Measurements from ENCODE around the gene GPM6B.

GPM6B gene

DNA sequence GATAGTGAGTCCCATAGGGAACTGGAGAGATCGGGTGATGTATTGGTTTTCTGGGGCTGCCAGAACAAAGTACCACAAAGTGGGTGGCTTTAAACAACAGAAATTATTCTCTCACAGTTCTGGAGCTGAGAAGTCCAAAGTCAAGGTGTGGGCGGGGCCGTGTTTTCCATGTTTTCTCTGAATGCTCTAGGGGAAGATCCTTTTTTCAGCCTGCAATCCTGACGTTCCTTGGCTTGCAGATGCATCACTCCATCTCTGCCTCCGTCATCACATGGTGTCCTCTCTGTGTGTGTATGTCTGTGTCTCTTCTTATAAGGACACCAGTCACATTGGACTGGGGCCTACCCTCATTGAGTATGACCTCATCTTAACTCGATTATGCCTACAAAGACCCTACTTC lies 7.9 kb upstream of the GPM6B start:
- no peak for DNase-seq (ENCODE audit: low read depth)

DNA sequence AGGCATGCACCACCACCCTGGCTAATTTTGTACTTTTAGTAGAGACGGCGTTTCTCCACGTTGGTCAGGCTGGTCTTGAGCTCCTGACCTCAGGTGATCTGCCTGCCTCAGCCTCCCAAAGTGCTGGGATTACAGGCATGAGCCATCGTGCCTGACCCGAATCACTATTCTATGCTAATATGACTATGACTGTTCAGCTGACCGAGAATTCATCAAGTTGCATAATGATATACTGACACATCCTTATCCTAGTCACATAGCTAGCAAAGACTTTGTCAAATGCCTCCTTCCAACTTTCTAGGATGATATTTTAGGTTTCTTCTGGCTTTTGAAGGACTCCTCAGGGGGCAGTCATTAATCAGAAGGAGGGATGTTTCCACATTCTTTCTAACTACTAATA lies 4.8 kb upstream of the GPM6B start:
- DNase-seq (ENCODE audit: low read depth) = no peak

DNA sequence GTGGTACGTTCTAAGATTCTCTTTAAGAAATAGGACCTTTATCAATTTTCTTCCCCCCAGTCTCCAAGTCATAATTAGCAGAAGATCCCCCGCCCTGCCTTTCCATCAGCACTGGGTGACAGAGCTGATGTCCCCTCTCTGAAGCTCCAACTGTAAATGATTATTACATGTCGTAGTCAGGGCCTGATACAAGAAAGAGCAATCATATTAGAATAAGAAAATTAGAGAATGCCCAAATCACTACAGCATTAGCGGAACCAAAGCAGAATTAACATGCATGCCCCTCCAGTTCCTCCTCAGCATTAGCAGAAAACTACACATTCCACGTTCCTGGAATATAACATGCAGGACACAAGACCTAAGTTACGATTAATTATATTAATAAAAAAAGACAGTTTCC lies 717 bp downstream of the GPM6B start:
- no peak for DNase-seq (ENCODE audit: low read depth)

DNA sequence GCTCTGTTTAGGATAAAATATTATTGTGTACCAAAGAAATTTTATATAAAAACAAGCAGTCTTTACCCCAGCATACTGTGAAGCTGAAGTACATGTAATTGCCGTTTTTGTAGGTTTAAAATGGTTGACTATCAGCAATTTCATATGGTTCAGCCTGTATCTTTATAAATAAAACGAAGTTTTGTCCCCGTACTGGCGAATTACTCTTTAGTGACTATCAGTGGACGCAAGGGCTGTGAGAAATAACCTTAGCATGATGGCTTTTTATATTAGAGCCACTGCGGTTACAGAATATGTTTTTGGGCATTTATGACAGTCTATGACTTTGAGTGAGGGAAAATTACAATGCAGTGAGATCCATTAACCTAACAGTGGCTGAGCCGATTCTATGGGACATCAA lies 1.2 kb downstream of the GPM6B start:
- no peak for DNase-seq (ENCODE audit: low read depth)

DNA sequence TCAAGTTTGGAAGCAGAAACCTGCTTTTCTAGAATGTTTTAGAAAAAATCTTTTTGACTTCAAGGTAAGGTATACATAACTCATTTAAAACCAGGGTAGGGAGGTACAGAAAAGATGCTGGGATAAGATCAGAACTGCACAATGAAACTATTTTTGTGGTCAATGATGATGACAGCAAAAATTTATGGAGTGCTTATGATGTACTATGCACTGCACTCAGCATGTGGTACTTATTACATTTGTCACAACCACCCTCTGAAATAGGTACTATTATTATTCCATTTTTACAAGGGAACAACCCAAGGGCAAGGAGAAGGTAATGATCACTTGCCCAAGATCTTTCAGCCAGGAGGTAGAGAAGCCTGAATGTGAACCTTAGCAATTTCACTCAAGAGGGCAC lies 8.0 kb downstream of the GPM6B start:
- DNase-seq (ENCODE audit: low read depth) = no peak

DNA sequence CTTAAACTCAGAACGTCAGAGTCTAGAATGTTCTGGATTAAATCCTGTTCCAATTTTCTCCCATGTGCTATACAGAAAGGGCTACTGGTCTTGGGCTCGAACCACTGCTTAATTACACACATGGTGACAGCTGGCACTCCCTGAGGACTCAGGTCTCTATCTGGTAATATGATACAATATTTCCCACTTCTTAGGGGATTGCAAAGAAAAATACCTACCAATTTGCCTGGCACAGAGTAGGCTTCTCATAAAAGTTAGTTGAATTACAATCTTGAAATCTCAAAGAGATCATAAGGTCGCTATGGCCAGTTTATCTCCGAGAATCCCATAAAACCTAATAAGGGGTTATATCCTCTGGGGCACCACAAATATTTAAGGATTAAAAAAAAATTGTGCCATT lies 8.6 kb downstream of the GPM6B start:
- no peak for DNase-seq (ENCODE audit: low read depth)

DNA sequence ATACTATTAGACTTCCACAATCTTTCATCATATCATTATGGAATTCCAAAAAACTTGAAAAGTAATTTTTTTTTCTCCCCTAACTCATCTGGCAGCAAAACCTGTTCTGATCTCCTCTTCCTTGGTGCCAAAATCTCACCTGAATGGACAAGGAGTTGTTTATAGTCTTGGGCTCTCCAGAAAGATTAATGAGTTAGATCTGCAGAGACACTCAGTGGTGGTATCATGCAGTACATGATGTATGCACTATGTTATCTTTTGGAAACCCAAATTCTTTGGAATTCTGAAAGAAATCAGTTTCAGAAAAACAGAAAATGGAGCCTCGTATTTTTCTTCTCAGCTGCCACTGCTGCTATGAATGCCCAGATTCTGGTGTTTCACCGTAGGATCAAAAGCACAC lies 11.7 kb downstream of the GPM6B start:
- DNase-seq (ENCODE audit: low read depth) = no peak

DNA sequence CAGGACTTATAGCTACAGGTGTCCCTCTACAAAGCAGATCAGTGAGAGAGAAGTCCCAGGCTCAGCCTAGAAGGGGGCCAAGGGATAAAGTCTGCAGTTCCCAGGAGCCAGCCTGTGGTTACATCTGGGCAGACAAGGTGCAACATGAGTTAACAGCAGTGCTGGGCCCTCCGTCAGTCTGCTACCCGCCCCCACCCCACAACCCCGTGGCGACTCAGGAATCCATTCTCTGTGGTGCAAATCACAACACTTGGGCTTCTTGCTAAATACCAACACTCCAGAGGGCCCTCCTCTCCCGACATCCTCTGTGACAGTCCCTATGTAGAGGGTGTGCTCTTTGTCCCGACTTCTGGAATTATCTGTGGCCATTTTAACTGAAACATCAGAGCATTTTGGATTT lies 13.8 kb downstream of the GPM6B start:
- DNase-seq (ENCODE audit: low read depth) = no peak

DNA sequence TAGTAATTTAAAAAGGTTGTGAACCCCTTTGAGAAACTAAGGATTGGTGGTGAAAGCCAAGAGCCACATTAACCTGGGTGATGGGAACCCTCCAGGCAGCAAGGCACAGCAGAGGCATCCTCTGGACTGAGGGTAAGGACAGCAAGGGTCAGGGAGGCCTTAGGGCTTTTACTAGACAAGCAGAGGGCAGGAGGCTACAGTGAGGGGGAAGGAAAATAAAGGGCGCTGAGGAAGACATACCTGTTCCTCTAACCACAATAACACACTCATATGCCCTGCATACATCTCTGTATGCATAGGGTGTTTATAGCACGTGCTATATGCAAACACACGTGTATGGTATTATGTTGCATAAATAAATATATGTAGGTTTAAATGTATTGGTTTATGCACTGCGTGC lies 18.7 kb downstream of the GPM6B start:
- DNase-seq (ENCODE audit: low read depth) = no peak

DNA sequence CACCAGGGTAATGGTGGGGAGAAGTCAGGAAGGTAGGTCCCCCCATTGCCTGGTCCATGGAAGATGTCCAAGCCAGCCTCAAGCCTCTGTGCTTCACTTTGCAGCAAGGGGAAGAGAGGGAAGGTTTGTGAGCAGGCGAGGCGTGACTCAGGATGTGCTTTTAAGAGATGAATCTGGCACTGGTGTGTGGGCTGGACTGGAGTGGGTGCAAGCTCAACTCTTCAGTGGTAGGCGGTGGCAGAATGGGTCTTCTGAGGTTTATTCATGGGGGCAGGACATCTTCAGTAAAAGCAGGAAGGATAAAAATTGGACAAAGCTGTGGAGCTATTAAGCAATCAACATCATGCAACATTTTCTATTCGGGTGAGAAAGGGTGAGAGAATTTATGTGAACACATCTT lies 19.4 kb downstream of the GPM6B start:
- no peak for DNase-seq (ENCODE audit: low read depth)

DNA sequence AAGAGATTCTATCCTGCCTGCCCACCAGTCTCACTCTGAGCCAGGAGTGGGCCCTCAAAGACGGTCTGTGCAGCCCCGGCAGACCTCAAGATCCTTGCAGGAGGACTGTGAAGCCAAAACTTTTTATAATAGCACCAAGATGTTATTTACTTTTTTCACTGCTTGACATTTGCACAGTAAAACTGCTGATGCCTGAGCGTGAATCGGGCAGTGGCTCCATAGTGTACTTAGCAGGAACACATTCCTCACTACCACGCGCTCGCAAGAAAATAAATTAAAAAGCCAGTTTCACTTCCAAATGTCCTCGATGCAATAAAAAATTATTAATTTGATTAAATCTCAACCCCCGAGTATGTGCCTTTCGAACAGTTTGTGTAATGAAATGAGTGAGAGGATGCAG lies 22.5 kb downstream of the GPM6B start:
- DNase-seq (ENCODE audit: low read depth) = no peak

DNA sequence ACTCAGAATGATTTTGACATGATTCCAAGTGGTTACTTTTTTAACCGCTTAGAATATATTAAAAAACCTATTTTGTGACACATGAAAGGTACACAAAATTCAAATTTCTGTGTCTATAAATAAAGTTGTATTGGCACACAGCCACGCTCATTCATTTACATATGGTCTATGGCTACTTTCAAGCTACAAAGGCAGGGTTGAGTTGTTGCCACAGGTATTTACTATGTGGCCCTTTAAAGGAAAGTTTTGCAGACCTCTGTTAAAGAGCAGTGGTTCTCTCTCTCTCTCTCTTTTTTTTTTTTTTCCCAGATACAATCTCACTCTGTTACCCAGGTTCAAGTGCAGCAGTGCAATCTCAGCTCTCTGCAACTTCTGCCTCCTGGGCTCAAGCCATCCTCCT lies 23.0 kb downstream of the GPM6B start:
- DNase-seq (ENCODE audit: low read depth) = no peak

DNA sequence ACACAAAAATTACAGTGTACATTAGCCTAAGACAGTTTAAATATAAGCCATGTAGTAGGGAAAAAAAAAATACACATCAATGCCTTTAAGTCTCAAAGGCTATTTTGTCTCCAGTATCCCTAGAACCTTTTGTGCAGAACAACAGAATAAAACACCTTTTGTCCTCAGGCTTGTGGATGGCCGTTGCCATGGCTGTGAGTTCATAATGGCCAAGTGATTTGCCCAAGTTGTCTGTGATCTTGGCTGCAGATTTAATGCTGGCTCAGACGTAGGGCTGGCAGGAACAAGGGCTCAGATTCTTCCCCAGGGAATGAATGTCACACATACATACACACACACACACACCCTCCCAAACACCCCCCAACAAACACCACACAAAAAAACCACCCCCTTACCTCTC lies 25.3 kb downstream of the GPM6B start:
- DNase-seq (ENCODE audit: low read depth) = no peak

DNA sequence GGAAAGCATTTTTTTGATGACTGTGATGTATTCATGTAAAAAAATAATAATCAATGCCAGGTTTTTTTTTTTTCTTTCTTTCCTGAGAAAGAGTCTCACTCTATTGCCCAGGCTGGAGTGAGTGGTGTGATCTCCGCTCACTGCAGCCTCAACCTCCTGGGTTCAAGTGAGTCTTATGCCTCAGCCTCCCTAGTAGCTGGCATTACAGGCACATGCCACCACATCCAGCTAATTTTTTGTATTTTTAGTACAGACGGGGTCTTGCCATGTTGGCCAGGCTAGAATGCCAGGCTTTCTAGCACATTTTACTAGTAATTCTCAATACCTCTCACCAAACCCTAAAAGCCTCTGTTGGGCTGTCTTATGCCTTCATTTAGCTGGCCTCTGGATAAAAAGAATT lies 25.7 kb downstream of the GPM6B start:
- no peak for DNase-seq (ENCODE audit: low read depth)

DNA sequence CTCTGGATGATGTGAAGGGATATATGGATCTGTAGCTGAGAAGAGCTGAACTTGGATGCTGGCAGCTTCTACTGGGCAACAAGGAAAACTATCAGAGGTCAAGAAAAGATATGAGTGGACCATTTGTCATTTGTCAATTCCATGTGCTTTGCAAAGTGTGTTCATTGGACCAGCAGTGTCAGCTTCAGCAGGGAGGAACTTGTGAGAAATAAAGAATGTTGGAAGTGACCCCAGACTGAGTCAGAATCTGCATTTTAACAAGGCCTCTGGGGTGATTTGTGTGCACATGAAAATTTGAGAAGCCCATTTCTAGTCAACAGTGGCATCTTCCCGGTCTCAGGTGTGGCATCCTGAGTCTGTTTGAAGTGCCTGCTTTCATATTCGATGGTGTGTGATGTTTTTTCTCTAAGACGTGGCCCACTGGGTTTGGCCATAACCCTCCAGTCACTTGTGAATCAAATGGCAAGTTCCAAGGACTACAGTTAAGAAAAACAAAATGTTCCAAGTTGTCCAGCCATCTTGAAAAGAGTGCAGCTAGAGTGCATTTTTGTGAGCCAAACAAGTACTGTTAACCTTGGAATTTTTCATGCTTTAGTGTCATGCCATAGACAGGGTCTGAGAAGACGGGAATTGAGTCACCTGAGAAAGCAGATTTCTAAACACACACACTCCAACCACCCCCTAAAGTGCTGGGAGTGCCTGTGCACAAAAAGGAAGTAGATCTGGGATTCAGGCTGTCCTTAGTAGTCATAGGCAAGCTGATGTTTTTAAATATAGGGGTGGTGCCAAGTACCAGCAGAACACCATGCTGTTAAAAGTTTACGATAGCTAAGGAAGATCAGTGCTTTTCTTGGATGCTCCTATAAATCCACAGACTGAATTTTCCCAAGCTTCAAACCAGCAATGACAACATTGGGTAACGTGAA lies 26.4 kb downstream of the GPM6B start:
- no peak for DNase-seq (ENCODE audit: low read depth)

DNA sequence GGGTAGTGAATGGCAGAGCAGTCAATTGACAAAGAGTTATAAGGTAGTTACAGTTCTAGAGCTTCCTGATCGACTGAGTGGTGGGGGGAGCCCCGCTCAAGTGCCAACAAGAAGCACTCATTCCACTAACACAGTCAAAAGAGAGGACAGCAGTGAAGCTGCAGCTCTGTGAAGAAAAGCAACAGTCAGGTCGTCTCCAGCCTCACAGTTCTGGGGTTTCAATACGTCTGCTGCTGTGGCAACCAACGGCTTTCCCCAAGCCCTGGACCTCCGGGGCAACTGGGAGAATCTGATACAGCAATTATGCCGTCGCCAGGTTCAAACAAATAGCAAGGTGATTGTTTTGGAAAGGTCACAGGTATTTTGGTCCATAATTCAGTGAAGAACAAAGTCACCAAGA lies 30.8 kb downstream of the GPM6B start:
- no peak for DNase-seq (ENCODE audit: low read depth)

DNA sequence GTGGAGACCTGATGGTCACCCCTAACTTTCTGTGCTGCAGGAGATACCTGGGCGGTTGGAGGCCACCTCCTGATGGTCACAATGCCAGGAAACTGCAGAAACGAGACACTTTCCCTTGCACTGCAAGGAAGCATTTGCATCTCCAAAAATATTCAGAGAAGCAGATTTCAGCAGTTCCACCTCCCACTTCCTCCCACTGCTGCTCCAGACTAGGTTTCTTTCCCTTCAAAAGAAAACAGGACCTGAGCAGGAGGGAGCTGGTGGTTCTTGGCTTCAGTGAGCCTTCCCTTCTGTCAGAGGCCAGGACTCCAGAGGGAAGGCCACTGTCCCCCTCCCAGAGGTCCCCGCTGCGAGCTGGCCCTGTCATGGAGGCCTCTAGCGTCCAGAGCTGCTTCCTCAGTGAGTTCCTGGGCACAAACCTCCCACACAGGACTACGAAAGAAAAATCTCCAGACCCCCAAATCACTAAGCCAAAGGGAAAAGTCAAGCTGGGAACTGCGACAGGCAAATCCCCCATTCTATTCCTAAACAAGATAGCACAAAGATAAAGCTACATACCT lies 35.9 kb downstream of the GPM6B start:
- no peak for DNase-seq (ENCODE audit: low read depth)

DNA sequence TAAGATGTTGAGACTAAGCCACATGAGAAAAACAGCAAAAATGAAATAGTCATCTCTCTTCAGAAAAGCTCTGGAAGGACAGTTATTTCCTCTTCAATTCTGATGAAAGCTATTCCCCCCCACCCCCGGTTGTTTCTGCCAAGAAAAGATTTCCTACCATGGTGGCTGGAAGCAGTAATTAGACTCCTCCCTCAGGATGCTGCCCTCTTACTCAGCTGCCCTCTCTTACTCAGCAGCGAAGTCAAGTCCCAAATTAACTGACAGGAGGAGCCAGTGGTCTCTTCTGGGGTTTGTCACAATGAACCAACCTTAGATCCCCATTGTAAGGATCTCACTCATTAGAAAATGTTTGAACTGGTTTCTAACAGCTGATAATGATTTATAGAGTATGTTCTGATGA lies 38.0 kb downstream of the GPM6B start:
- DNase-seq (ENCODE audit: low read depth) = peak; percentile 43

DNA sequence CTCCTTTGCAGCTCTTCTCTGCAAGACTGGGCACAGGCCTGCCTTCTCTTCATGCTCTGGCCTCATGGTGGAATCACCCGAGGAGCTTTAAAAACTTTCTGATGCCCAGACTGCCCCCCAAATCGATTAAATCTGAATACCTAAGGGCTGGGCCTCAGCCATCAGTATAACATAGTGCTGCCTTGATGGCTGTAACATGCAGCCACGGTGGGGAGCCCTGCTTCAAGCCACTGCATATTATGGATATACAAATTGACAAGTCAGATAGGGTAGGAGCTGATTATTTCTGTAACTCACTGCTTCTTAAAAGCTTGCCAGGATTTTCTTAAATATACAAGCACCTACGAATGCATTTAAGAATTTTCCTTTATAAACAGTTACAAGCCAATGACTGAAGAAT lies 40.5 kb downstream of the GPM6B start:
- no peak for DNase-seq (ENCODE audit: low read depth)

DNA sequence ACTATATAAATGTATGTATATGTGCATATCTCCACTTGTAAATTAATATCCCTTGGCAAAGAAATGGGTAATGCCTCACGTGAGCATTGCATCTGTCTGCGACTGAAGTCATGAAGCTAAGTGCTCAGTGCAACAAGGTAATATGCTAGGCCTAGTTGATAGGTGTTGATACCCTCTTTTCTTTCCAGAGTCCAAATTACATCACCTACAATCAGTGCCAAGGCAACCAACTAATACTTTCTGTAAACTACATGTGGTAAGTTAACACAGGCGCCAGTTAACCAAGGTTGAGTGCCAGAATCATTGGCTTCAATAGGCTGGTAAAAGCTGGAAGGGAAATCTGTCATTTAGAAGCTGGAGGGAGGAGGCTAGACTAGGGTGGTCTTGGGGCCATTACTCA lies 41.1 kb downstream of the GPM6B start:
- DNase-seq (ENCODE audit: low read depth) = no peak

DNA sequence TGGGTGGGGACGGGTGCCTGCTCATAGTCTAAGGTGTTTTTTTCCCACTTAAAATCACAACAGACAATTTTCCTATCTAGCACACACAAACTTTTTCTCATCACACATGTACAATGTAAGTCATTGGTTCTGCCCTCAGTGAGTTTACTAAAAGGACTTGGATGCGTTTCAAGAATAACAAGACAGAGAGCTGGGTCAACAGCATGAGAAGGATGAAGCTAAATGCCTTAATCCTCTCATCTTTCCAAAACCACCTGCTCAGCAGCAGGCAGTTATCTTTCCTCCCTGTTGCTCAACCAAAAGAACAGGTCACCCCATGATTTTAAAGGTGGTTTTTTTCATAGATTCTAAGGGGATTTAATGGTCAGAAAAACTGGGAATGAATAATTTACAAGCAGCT lies 42.2 kb downstream of the GPM6B start:
- no peak for DNase-seq (ENCODE audit: low read depth)

DNA sequence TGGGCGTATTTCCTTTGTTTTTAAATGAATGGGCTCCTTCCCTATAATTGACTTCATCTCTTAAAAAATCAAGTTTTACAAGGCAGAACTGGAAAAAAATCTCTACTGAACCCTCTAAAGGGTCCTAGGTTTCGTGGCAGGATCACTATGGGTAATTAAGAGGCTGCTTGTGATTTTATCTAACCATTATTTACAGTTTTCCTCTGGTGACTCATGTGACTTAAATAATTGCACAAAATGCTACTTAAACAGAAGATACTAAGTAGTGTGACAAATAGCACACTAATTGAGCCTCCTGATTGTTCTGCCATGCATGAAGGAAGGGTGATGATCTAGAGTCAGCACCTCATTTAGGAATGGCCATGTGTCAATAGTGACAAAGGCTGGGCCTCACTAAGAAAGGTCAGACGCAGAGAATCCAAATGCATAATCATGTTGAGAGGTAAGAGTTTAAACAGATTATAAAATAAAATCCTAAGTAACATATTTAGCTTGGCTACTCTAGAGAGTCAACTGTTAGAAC lies 46.8 kb downstream of the GPM6B start:
- no peak for DNase-seq (ENCODE audit: low read depth)

DNA sequence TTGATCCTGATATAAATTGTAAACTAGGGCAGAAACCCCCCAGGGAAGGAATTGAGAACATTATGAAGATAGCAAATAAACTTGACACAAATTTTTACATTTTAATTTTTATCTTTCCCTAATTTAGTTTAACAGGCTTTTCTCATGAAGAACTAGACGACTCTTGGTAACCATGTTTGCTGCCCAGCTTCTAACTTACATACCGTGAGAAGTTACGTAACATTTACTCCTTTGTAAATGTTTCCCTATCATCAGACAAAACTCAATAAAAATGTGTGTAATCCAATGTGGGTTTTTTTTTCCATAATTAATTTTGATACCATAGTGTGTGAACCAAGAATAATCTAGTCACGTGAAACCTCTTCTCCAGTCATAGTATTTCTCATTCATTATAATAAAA lies 48.0 kb downstream of the GPM6B start:
- no peak for DNase-seq (ENCODE audit: low read depth)

DNA sequence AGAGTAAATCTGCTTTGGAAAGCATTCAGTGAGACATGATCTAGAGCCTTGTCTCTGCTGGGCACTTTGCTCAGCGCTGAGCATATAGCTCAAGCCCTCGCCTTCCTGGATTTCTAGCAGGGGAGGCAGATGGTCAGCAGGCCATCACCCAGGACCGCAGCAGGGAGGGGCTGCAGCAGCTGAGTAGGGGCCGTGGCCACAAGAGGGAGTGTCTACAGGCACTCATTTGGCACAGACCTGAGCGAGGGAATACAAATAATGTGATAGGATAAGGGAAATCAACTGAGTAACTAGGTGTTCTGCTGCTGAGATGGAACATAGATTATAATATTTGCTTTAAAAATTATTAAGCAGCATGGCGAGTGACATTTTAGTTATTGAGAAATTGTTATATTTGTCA lies 52.1 kb downstream of the GPM6B start:
- no peak for DNase-seq (ENCODE audit: low read depth)

Data from ELR (cell line).